ENCODE results near the gene MSMO1. TPM values are rescaled to one million over a fixed set of nuclear protein-coding genes. Genes with fewer than 3 reads are reported as not detected.
"Not testable (repeated sequence)": the region's sequence is repeated elsewhere in the genome, so short reads cannot be mapped to it uniquely, and the experiment has no call there.

The MSMO1 gene
- total RNA-seq = 100 to 1,000 TPM in 3 of 4 donors, 10 to 100 TPM in 1; 10.7 to 148 (median 111) TPM

GRCh38 chr4:165327211-165328100, at the start of gene MSMO1:
TSS of gene MSMO1 (plus strand) at chr4:165327669. CDS start at chr4:165333371, 5,702 bp downstream.
- peak; percentile 98 to 100 (median 99) for DNase-seq
- no peaks in the 10 kb centered on the region for H3K9me3 ChIP-seq
- no peaks in the 10 kb centered on the region for H3K36me3 ChIP-seq
- H3K27ac ChIP-seq = peak within 1 kb of the TSS; percentile 77 to 91 (median 82)
- peak within 1 kb of the TSS; percentile 72 to 90 (median 81) for H3K4me3 ChIP-seq
- no peaks in the 10 kb centered on the region for H3K27me3 ChIP-seq
- peaks cover 0 to 34% (median 0%) of the 10 kb centered on the region in 4 donors for H3K4me1 ChIP-seq
- TF ChIP-seq CTCF (IDR thresholded peaks at IDR 0.05) (peak in 1 of 6 experiments; percentile 9), POLR2A (IDR thresholded peaks at IDR 0.05) (peak; percentile 80 to 88)

GRCh38 chr4:165279531-165279930, 47.9 kb upstream of the MSMO1 start:
- not testable (repeated sequence) for H3K27ac ChIP-seq, H3K4me3 ChIP-seq, DNase-seq, H3K9me3 ChIP-seq, H3K4me1 ChIP-seq, H3K36me3 ChIP-seq, H3K27me3 ChIP-seq

- DNase-seq, H3K27ac ChIP-seq, H3K4me1 ChIP-seq, H3K4me3 ChIP-seq, H3K27me3 ChIP-seq, H3K9me3 ChIP-seq, H3K36me3 ChIP-seq: not testable (repeated sequence)
Measured at GRCh38 chr4:165284697-165285096, 42.8 kb upstream of the MSMO1 start.

GRCh38 chr4:165286619-165287340, 40.7 kb upstream of the MSMO1 start:
- H3K27me3 ChIP-seq, H3K4me3 ChIP-seq, H3K4me1 ChIP-seq, H3K9me3 ChIP-seq, H3K36me3 ChIP-seq, DNase-seq: not testable (repeated sequence)
- peak overlapping the region in 1 of 4 donors; percentile 25 for H3K27ac ChIP-seq

GRCh38 chr4:165288226-165288625, 39.2 kb upstream of the MSMO1 start:
- DNase-seq = no peak
- no peaks in the 10 kb centered on the region for H3K36me3 ChIP-seq
- no peaks in the 10 kb centered on the region for H3K4me1 ChIP-seq
- H3K27ac ChIP-seq = no peak overlapping the region
- no peaks in the 10 kb centered on the region for H3K27me3 ChIP-seq
- TF ChIP-seq CTCF (IDR thresholded peaks at IDR 0.05) (no peak), POLR2A (IDR thresholded peaks at IDR 0.05) (no peak)
- H3K9me3 ChIP-seq = no peaks in the 10 kb centered on the region
- H3K4me3 ChIP-seq = no peak overlapping the region

GRCh38 chr4:165288639-165289422, 38.6 kb upstream of the MSMO1 start:
- Histone ChIP-seq H3K27ac (no peak overlapping the region), H3K9me3 (no peaks in the 10 kb centered on the region), H3K4me3 (no peak overlapping the region), H3K4me1 (no peaks in the 10 kb centered on the region), H3K36me3 (no peaks in the 10 kb centered on the region), H3K27me3 (no peaks in the 10 kb centered on the region)
- no peak for DNase-seq
- TF ChIP-seq POLR2A (IDR thresholded peaks at IDR 0.05) (no peak), CTCF (IDR thresholded peaks at IDR 0.05) (no peak)

Measured in Peyer's patch (tissue), 4 donors.